NOMO-1 treated with dmso at 0.1 percent for 144 hours (cell line): ENCODE results near the gene SLC22A6.
"Not testable (repeated sequence)": the region's sequence is repeated elsewhere in the genome, so short reads cannot be mapped to it uniquely, and the experiment has no call there.

Source experiments
- DNase-seq: peaks from one replicate; lab custom pipeline; 2025; ENCODE audit not compliant: unreplicated experiment; lab: John Stamatoyannopoulos, UW

The SLC22A6 gene

DNA sequence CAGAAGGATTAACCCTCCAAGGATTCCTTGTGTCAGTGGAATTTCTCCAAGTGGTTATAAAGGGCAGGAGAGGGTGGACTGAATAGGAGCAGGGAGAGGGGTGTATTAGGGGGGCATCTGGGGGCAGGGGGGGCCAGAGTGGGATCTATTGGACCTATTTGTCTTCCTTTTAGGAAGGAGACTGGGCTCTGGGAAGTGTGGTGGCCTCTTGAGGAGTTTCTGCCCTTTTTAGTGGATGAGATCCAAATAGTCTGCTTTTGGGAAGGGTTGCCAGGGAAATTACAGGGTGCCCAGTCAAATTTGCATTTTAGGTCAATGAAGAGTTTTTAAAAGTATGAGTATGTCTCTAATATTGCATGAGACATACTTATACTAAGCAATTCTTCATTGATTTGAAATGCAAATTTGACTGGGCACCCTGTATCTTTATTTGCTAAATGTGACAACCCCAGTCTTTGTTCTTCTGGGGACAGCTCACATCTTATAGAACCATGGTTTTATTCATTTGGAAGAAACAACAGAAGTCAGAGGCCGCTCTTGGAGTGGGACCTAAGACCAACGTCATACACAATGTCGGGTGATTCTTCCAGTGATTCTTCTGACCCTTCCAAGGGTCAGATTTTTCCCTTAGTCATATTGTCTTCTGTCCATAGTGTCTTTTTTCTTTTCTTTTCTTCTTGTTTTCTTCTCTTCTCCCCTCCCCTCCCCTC is 429 bp upstream of the SLC22A6 start:
- no peak for DNase-seq

DNA sequence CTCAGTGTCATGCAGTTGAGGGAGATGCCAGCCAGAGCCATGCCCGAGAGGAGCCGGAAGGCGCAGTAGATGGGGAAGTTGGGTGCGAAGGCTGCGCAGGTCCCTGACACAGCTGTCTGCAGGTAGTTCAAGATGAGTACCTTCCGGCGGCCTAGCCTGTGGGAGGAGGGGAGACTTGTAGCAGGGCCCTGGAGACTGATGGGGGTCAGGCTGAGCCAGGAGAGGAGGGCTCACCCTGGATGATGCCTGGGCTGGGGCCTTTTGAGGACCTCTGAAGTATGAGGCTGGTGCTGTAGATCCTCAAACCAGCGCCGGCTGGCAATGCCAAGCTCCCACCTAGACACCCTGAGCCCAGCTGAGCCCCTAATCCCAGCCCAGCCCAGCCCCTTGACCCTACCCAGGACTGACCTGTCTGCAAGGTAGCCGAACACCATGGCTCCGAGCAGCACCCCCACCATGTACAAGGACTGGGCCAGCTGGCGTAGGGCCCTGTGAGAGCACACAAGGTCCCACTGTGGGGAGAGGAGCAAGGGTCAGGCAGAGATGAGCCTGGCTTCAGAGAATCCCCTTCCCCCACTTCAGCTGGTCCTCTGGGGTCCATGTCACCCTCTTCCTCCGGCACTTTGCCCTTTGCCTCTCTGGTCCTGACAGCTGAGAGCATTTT is 1.1 kb downstream of the SLC22A6 start:
- DNase-seq = no peak

DNA sequence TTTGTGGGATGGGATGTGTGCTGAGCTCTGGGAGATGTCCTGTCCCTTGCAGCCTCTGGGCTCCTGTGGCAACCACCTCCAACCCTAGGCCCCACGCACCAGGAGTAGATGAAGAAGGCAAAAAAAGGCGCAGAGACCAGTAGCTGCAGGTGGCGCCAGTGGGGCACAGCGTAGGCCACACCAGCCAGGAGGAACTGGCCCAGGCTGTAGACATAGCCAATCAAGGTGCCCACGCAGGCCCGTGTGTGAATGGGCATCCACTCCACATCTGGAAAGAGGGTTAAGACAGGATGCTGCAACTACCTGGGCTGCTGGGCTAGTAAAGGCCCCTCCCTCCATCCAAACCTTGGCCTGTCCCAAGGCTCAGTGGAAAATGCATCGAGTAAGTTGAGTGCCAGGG is 3.0 kb downstream of the SLC22A6 start:
- DNase-seq = no peak

DNA sequence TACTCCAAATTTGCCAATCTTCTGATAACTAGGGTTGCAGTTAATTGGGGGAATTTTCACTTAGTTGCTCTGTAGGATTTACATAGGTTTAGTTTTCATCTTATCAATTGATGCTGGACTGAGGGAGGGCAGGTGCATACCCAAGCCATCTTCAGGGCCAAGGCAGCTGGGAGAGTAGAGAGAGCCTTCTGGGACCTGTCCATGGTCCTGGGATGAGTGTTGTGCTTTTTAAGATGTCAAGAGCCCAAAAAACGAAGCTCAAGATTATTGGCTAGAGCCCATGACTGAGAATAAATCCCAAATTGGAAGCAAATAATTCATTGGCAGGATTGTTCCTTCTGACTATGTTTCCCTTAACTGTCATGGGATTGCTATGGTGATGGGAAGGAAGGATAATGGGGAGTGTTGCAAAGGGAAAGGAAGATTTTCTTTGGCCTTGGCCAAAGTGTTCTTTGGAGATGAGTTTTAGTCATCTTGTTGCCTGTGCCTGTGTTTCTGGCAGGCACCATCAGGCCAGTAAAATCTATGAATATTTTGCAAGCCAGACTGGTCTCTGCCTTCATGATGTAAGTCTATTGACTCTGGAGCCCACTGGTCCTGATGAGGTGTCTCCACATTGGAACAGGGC is 4.5 kb downstream of the SLC22A6 start:
- no peak for DNase-seq

DNA sequence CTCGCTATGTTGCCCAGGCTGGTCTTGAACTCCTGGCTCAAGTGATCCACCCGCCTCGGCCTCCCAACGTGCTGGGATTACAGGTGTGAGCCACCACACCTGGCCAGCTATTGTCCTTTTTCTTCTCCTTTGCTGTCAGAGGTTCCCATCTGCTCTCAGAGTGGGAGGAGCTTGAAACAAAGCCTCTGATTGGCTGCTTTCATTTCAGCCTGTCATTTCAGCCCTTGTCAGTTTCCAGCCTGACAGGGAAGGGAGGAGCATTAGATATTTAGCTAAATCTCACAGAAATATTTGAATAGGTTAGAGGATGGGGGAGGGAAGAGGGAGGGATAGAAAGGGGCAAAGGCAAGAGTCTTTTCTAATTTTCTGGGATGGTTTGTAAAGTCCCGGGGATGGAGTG is 8.7 kb downstream of the SLC22A6 start:
- DNase-seq = no peak

DNA sequence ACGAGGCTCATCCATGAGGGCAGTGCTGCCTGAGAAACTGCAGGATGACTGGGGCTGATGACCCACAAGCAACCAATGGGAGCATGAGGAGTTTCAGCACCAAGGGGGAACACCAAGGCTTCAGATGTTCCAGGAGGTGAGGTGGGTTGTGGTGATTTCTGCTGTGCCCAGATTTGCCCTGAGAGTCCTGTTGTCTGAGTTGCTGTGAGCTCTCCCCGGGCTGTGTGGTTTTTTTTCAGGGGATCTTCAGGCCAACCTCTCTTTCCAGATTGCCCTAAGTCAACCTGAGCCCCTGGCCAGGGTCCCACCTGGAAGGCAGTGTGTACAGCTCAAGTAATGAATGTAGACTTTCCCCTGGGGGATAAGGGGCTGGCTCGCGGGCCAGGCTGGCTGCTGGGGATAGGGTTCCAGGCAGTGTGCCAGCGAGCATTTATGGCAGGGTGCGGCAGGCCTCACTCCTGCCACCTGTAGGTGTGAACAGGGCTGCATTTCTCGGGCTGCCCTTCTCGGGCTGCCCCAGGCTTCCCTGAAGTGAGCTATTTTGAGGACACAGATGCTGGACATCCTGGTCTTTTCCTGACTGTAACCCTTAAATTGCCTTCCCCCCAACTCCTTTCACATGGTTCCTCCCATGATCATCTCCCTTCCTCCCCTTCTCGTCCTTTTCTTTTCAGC is 9.8 kb downstream of the SLC22A6 start:
- DNase-seq = no peak

DNA sequence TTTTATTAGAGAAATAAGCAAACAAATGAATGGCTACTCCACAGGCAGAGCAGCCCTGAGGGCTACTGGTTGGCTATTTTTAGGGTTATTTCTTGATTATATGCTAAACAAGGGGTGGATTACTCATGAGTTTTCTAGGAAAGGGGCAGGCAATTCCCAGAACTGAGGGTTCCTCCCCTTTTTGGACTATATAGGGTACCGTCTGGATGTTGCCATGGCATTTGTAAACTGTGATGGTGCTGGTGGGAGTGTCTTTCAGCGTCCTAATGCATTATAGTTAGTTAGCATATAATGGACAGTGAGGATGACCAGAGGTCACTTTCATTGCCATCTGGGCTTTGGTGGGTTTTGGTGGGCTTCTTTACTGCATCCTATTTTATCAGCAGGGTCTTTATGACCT is 19.2 kb downstream of the SLC22A6 start:
- no peak for DNase-seq

DNA sequence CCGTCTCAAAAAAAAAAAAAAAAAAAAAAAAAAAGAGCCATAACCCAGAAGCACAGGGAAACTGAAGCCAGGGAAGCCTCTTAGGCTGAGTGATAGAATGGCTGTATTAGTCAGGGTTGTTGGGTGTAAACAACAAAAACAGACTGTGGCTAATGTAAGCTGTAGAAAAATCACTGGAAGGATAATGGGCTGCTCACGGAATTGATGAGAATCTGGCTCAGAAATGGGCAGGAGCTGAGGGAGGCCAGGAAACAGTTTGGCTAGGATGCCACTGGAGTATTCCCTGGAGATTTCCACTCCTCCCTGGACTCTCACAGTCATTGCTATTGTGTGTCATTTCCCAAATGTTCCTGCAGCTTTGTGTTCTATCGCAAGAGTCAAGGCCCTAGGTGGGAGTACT is 22.4 kb downstream of the SLC22A6 start:
- no peak for DNase-seq

DNA sequence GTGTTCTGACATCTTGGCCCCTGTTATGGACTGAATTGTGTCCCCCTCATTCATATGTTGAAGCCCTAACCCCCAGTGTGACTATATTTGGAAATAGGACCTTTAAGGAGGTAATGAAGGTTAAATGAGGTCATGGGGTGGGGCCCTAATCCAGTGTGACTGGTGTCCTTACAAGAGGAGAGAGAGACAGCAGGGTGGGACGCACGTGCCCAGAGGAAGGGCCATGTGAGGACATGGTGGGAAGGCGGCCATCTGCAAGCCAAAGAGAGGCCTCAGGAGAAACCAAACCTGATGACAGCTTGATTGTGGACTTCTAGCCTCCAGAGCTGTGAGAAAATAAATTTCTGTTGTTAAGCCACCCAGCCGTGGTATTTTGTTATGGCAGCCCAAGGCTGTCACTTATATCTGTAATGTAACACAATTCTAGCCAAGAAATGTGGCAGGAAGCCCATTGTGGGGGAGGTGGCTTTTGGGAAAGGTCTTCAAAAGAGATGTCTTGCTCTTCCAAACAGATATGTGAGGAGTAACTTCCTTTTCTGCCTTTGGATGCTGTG is 23.7 kb downstream of the SLC22A6 start:
- DNase-seq = no peak

DNA sequence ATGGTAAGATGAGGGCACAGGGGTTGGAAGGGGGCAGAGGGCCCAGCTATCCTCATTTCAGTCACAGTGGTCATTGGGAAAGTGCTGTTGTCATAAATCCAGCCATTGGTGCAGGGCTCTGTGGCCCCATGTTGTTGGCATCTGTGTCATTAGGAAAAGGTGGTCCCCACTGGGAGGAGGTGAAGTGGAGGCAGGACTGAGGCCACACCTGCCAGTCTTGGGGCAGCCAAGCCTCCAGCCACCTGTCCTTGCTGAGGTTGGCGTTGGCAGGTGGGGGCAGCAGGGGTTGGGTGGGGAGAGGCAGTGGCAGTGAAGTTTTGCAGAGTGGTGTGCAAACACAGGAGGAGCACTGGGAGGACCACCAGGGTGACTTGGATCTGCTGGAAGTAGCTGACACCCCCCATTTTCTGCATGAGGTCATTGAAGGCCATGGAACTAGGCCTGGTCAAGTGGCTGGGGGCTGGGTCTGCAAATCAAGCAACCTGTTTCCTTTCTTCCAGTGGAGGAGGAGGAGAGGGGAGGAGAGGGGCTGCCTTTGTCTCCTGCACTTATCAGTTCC is 25.3 kb downstream of the SLC22A6 start:
- no peak for DNase-seq

DNA sequence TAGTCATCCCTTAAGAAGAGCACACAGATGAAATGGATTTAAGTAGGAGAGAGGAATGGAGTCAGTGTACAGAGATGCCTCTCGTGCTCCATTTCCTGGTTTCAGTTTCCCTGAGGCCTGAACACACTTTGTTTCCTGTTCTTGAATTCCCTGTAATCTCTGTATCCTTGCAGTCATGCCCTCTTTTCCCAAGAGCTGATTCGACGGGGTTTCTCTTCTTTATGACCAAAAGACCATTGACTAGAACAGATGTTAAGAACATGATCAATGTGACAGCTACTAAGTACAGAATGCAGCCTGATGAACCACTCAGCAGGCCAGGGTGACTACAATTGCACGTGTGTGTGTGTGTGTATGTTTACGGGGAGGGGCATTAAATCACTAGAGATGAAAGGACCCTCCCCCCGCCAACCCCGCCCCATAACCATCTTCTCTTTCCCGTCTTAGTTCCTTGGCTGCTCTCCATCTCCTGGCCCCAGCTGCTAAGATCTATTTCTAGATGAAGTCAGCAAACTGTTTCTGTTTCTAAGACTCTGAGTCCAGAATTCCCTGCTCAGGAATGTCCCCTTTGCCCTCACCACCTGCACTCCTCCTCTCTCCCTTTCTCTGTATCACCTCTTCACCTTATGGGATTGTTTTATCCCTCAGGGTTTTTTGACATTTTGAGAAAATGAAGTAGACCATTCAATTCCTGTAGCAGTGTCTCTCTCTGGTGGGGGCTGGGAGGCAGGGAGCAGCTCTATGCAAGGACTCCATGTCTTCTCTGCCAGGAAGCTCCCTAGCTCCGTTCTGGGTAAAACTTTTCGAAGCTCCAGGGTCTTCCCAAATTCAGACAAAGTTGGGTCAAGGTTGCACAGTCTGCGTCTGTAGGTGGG is 26.0 kb downstream of the SLC22A6 start:
- DNase-seq = no peak

DNA sequence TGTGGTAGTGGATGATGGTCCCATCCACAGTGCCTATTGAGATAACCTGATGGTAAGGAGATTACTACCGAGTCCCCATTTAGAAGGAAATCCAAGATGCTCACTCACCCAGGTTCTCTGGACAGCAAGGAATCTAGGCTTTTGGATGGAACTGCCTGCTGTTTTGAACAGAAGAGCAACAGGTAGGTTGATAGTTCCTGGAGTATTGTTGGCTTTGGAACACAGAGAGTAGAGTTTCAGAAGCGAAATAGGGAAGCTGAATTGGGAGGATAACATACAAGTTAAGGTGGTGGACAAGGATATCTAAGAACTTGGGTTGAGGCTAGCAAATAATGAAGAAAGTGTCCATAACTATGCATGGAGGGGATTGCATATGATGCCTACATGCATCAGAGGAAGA is 27.6 kb downstream of the SLC22A6 start:
- DNase-seq = no peak

DNA sequence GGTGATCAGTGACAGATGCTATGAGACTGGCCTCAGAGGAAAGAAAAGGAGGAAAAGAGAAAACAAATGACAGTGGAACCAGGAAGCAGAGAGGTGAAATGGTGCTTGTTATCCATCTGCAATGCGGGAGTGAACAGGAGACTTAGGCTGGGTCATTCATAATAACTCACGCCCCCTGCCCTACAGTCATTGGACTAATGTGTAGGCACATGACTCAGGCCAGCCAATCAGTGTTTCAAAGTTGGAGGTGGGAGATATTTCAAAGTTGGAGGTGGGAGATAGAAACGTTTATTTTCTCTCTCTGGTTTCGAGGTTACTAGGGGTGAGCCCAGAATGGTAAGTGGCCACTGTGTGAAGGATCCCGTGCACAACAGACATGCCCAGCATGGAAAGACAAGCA is 30.3 kb downstream of the SLC22A6 start:
- no peak for DNase-seq

DNA sequence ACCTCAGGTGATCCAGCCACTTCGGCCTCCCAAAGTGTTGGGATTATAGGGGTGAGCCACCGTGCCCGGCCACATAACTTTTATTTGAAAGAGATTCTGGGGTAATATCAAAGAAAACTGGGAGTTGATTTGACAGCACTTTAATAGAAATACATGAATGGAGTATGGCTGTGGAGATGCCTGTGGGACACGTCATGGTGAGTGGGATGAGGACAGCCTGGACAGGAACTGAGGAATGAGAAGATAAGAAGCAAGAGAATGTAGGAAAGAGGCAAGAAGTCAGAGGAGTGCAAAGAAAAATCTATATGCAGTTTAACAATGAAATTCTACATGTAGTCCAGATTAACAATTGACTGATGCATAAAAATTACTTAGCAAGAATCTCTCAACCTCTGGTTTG is 31.0 kb downstream of the SLC22A6 start:
- no peak for DNase-seq

DNA sequence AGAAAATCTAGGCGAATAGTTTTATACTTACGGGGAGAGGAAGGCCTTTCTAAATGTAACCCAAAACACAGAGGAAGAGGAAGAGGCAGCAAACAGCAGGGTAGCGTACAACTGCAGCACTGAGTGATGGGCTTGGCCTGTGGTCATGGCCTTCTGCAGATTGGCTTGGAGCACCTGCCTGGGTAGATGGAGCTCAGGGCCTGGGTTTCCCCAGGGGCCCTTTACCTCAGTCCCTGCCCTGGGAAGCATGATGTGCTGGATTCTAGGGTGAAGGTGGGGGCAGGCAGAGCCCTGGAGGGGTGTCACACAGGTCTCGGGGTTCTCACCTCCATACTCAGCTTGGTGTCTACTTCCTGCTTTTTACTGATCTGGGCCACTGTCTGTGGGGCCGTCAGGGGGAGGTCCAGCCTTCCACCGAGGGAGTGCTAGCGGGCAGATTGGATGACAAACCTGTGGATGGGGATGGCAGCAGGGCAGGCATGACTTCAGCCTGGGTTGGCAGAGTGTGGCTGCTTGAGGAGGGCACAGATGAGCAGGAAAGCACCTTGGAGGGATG is 35.9 kb downstream of the SLC22A6 start:
- no peak for DNase-seq

DNA sequence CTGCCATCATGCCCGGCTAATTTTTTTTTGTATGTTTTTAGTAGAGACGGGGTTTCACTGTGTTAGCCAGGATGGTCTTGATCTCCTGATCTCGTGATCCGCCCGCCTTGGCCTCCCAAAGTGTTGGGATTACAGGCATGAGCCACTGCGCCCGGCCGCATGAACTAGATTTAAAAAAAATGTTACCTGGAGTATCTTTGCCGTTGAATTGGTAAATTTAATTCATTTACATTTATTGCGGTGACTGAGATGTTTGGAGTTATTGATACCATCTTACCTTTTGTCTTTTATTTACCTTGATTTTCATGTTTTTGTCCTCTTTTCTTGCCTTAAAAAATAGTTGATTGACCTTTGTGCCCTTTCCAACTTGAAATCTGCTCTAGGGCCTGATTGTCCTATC is 39.2 kb downstream of the SLC22A6 start:
- DNase-seq = not testable (repeated sequence)

DNA sequence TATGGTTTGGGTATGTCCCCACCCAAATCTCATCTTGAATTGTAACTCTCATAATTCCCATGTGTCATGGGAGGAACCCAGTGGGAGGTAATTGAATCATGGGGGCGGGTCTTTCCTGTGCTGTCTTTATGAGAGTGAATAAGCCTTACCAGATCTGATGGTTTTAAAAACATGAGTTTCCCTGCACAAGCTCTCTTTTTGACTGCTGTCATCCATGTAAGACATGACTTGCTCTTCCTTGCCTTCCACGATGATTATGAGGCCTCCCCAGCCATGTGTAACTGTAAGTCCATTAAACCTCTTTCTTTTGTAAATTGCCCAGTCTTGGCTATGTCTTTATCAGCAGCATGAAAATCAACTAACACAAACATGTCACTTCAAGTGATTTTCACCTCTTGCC is 47.2 kb downstream of the SLC22A6 start:
- not testable (repeated sequence) for DNase-seq

DNA sequence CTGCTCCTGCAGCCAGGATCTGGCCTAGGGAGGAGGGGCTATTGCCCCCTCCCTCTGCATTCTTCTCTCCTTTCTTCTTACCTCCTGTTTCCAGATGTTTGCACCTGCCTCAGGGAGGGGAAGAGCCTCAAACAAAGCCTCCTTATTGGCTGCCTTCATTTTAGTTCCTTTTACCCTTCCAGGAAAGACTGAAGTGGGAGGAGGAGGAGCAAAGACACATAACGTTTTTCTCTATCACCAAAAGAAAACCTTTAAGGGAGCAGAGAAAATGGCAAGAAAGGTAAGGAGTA is 50.3 kb downstream of the SLC22A6 start:
- no peak for DNase-seq

DNA sequence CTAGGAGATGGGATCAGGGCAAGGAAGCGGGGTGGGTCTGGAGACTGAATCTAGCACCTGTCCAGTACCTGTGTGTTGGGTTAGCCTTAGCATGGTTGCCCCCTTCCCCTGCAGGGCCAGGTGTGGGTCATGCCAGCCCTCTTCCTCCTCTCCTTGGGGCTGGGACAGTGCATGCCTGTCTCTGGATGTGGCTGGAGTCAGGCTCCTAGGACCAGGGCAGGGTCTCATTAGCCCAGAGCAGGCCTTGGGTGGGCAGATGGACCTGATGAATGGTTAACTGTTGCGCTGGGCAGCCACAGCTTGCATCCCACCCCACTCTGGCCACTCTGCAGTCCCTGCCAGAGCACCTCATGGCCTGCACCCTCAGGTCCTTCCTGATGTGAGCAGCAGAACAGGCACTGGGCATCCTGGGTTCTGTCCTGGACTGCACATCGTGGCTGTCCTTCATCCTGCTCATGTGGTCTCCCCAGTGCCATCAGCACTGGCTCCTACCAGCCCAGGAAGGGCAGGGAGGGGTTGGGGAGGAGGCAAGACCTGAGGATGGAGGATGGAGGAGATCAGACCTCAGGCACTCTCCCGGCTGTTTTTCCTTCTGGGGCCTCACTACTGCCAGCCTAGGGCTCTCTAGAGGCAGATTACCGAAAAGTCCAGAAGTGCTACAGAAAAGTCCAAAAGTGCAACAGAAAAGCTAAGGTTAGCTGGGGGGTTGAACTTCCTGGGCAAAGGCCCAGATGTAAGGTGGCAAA is 50.8 kb downstream of the SLC22A6 start:
- no peak for DNase-seq

DNA sequence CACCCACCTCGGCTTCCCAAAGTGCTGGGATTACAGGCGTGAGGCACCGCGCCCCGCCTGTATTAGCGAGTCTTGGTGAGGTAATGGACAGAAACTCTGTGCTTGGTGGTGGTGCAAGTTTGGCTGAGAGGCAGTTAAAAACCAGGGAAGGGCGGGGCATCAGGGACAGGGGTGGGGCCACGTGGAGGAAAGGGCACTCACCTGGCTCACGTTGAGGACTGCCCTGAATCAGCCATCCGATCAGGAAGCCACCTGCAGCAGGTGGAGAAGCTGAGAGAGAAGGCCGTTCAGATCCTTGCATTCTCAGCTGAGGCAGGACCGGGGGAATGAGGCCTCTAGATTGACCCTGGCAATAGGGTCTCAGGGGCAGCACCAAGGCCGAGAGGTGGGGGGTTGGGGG is 51.5 kb downstream of the SLC22A6 start:
- DNase-seq = no peak
